Stimulated activated CD8-positive, alpha-beta memory T cell treated with anti-CD3 and anti-CD28 coated beads, Interleukin-12 subunit alpha, Interleukin-12 subunit beta, amount 100 ng/mL, for 4 hours (primary cell): ENCODE measurements around the gene STIM2.

Source experiments
- DNase-seq: peaks from one replicate; pipeline ENCODE4 v3.0.0-alpha.2; 2020; ENCODE audit warnings: low read depth

Gene STIM2

GRCh38 chr4:27040356-27040755 lies 179.7 kb downstream of the STIM2 start:
- DNase-seq: no peak

GRCh38 chr4:27042411-27042810 lies 181.8 kb downstream of the STIM2 start:
- DNase-seq: no peak

- DNase-seq: no peak
Measured at GRCh38 chr4:27043200-27043599, 182.6 kb downstream of the STIM2 start.

- DNase-seq: no peak
Measured at GRCh38 chr4:27046851-27047250, 186.2 kb downstream of the STIM2 start.

- DNase-seq: no peak
Measured at GRCh38 chr4:27048429-27049238, 188.0 kb downstream of the STIM2 start.

- DNase-seq: no peak
Measured at GRCh38 chr4:27049239-27049829, 188.7 kb downstream of the STIM2 start.

- DNase-seq: no peak
Measured at GRCh38 chr4:27050731-27051130, 190.1 kb downstream of the STIM2 start.

- DNase-seq: no peak
Measured at GRCh38 chr4:27055221-27055760, 194.7 kb downstream of the STIM2 start.

GRCh38 chr4:27056281-27056680 lies 195.6 kb downstream of the STIM2 start:
- no peak for DNase-seq

GRCh38 chr4:27057053-27057452 lies 196.4 kb downstream of the STIM2 start:
- no peak for DNase-seq

GRCh38 chr4:27057662-27058061 lies 197.0 kb downstream of the STIM2 start:
- no peak for DNase-seq

- DNase-seq: no peak
Measured at GRCh38 chr4:27058819-27059406, 198.3 kb downstream of the STIM2 start.

GRCh38 chr4:27059446-27059845 lies 198.8 kb downstream of the STIM2 start:
- DNase-seq: no peak

GRCh38 chr4:27062256-27062655 lies 201.6 kb downstream of the STIM2 start:
- no peak for DNase-seq

- no peak for DNase-seq
Measured at GRCh38 chr4:27066591-27066990, 205.9 kb downstream of the STIM2 start.

- DNase-seq: no peak
Measured at GRCh38 chr4:27068151-27068867, 207.7 kb downstream of the STIM2 start.
